K562 (cell line): ENCODE results near the gene SYPL2. TPM values are rescaled to one million over a fixed set of nuclear protein-coding genes. Genes with fewer than 3 reads are reported as not detected.

Experiments used
- ATAC-seq: fragments of 200-7000 bp; cut with Tn5 transposase; 3 replicates; pipeline ENCODE4 v1.9.1; 2020; ENCODE audit warnings: moderate library complexity
- BruUV-seq: library from RNA; stranded (reverse); fragments of 400-500 nt; replicated peaks from 2 replicates; lab custom pipeline; 2021; lab: Mats Ljungman, UMichigan
- CTCF ChIA-PET: fragments of 300-600 bp; formaldehyde crosslinking; extraction: SDS; loops from one replicate; lab custom pipeline; 2021; ENCODE audit warnings: low intra/inter-chr PET ratio; lab: Yijun Ruan, JAX
- POLR2A ChIA-PET: fragments of 300-600, 350-650 bp; sonication (Branson Sonifier 250); formaldehyde crosslinking; extraction: SDS; loops from one replicate; lab custom pipeline; 2021; ENCODE audit warnings: antibody characterized with exemption, inconsistent platforms; lab: Yijun Ruan, JAX
- DNase-seq, 4 experiments: peaks; one replicate each; pipeline versions ENCODE4 v3.0.0 to v3.0.0-alpha.2; 2011 to 2018; ENCODE audit warnings: low spot score in 3 of 4, mixed read lengths in 3 of 4; ENCODE audit errors: extremely low read depth in 1 of 4
- FAIRE-seq: peaks from 2 replicates; lab custom pipeline; 2011; peaks lifted over from hg19 to GRCh38; lab: Jason Lieb, UNC
- H2AFZ ChIP-seq: 2 replicates; pipeline ENCODE4 v1.6.0; 2011; ENCODE audit warnings: low read depth, low read length, control low read depth, inconsistent platforms
- H3K27ac ChIP-seq: fragments of 200-600 bp; 3 replicates; pipeline ENCODE4 v1.8.0; 2011; ENCODE audit warnings: low read depth, mild to moderate bottlenecking, control low read depth, inconsistent platforms, low read length, moderate library complexity, mixed read lengths; ENCODE audit errors: extremely low read depth
- H3K27me3 ChIP-seq, 2 experiments: fragments of 300-600 bp in 1 of 2; 2 replicates in 1 of 2; 3 replicates in 1 of 2; pipeline versions ENCODE4 v1.6.0 to v1.8.0; 2011; ENCODE audit warnings: inconsistent platforms in 2 of 2, low read length in 2 of 2, mild to moderate bottlenecking in 1 of 2, mixed read lengths in 1 of 2, moderate library complexity in 1 of 2; ENCODE audit not compliant: control insufficient read depth in 2 of 2, insufficient read depth in 2 of 2
- H3K36me3 ChIP-seq: fragments of 300-600 bp; 3 replicates; pipeline ENCODE4 v1.8.0; 2011; ENCODE audit warnings: mild to moderate bottlenecking, low read length, inconsistent platforms; ENCODE audit not compliant: control insufficient read depth, insufficient read depth
- H3K4me1 ChIP-seq, 2 experiments: fragments of 200-600 bp in 1 of 2; replicated peaks in 1 of 2; 2 replicates in 1 of 2; 3 replicates in 1 of 2; pipeline versions ENCODE4 v1.5.1 to v1.8.0; 2011; ENCODE audit warnings: inconsistent platforms in 2 of 2, low read length in 2 of 2, mild to moderate bottlenecking in 1 of 2, mixed read lengths in 1 of 2, moderate library complexity in 1 of 2; ENCODE audit not compliant: control insufficient read depth in 2 of 2, insufficient read depth in 2 of 2
- H3K4me2 ChIP-seq: 2 replicates; pipeline ENCODE4 v1.6.1; 2011; ENCODE audit warnings: low read length, control low read depth, inconsistent platforms, mixed read lengths; ENCODE audit not compliant: insufficient read depth
- H3K4me3 ChIP-seq: fragments of 200-600 bp; sonication (generic), shearing (Covaris generic); 2 replicates; pipeline ENCODE4 v1.5.1; 2016; ENCODE audit warnings: control low read depth, inconsistent platforms
- H3K79me2 ChIP-seq: fragments of 200-600 bp; 3 replicates; pipeline ENCODE4 v1.8.0; 2011; ENCODE audit warnings: low read length, inconsistent platforms; ENCODE audit not compliant: control insufficient read depth, insufficient read depth
- H3K9ac ChIP-seq, 2 experiments: 2 replicates each; pipeline versions ENCODE4 v1.6.0 to v1.6.1; 2011; ENCODE audit warnings: low read depth in 2 of 2, low read length in 2 of 2, control low read depth in 1 of 2, inconsistent platforms in 1 of 2, mild to moderate bottlenecking in 1 of 2, mixed read lengths in 1 of 2; ENCODE audit not compliant: insufficient read depth in 1 of 2
- H3K9me1 ChIP-seq: one replicate; pipeline ENCODE4 v1.6.0; 2011; ENCODE audit warnings: inconsistent platforms, mild to moderate bottlenecking, low read length, moderate library complexity; ENCODE audit not compliant: control insufficient read depth, insufficient read depth
- H3K9me3 ChIP-seq: replicated peaks from 2 replicates; pipeline ENCODE4 v1.5.1; 2011; ENCODE audit warnings: low read depth, low read length, inconsistent platforms; ENCODE audit not compliant: control insufficient read depth, insufficient read depth
- H4K20me1 ChIP-seq: replicated peaks from 2 replicates; pipeline ENCODE4 v1.6.1; 2011; ENCODE audit warnings: low read length, inconsistent platforms, mixed read lengths; ENCODE audit not compliant: control insufficient read depth, insufficient read depth
- ASH1L ChIP-seq: fragments of 450-650 bp; IDR thresholded peaks from 2 replicates; pipeline ENCODE4 v1.6.1; 2018; ENCODE audit warnings: borderline replicate concordance, mild to moderate bottlenecking, low read depth; ENCODE audit not compliant: partially characterized antibody
- ESRRB ChIP-seq: fragments of 250-450 bp; sonication (Bioruptor Pico); IDR thresholded peaks from 2 replicates; pipeline ENCODE4 v1.5.0; 2020; ENCODE audit warnings: mild to moderate bottlenecking, moderate library complexity, borderline replicate concordance
- FOXJ3 ChIP-seq: sonication (generic); formaldehyde crosslinking; IDR thresholded peaks from 2 replicates; pipeline ENCODE4 v1.4.0; 2020; ENCODE audit warnings: mild to moderate bottlenecking, missing genetic modification reagents
- HDAC1 ChIP-seq, 2 experiments: fragments of 450-650 bp; IDR thresholded peaks; 2 replicates each; pipeline ENCODE4 v1.6.1; 2016 to 2017; ENCODE audit warnings: inconsistent platforms in 1 of 2, mild to moderate bottlenecking in 1 of 2, moderate library complexity in 1 of 2
- KDM2B ChIP-seq: fragments of 250-450 bp; sonication (Bioruptor Pico); IDR thresholded peaks from 2 replicates; pipeline ENCODE4 v1.8.0; 2021; ENCODE audit warnings: mild to moderate bottlenecking, moderate library complexity
- MTA2 ChIP-seq: fragments of 450-650 bp; IDR thresholded peaks from 2 replicates; pipeline ENCODE4 v1.6.1; 2016; ENCODE audit warnings: low read depth
- NFIX ChIP-seq: fragments of 250-450 bp; sonication (Bioruptor Pico); IDR thresholded peaks from 2 replicates; pipeline ENCODE4 v1.4.0; 2020; ENCODE audit warnings: low read depth, mild to moderate bottlenecking, moderate library complexity
- NR1H2 ChIP-seq: sonication (generic); formaldehyde crosslinking; IDR thresholded peaks from 2 replicates; pipeline ENCODE4 v1.4.0; 2020; ENCODE audit warnings: mild to moderate bottlenecking, missing genetic modification reagents
- PHF8 ChIP-seq: fragments of 200-600 bp; sonication (generic); IDR thresholded peaks from 2 replicates; pipeline ENCODE4 v1.6.1; 2012; ENCODE audit warnings: mixed run types, mild to moderate bottlenecking, inconsistent platforms, low read length, moderate library complexity, borderline replicate concordance
- SIN3B ChIP-seq: fragments of 450-650 bp; IDR thresholded peaks from 2 replicates; pipeline ENCODE4 v1.6.1; 2017; ENCODE audit warnings: low read depth, mild to moderate bottlenecking, moderate library complexity
- SMAD3 ChIP-seq: fragments of 450-650 bp; formaldehyde crosslinking; conservative IDR thresholded peaks from 2 replicates; pipeline ENCODE4 v1.4.0; 2020; ENCODE audit warnings: mild to moderate bottlenecking
- TOE1 ChIP-seq, 2 experiments: fragments of 450-650 bp in 1 of 2; sonication (generic) in 1 of 2; formaldehyde crosslinking in 1 of 2; IDR thresholded peaks; 2 replicates each; pipeline versions ENCODE4 v1.7.1 to v1.8.0; 2016 to 2022; ENCODE audit warnings: borderline replicate concordance in 2 of 2, mild to moderate bottlenecking in 2 of 2, antibody characterized with exemption in 1 of 2, inconsistent platforms in 1 of 2, low read depth in 1 of 2, missing genetic modification reagents in 1 of 2, moderate library complexity in 1 of 2
- ZFX ChIP-seq: sonication (generic); formaldehyde crosslinking; IDR thresholded peaks from 2 replicates; pipeline ENCODE4 v1.8.0; 2022; ENCODE audit warnings: mild to moderate bottlenecking, missing genetic modification reagents, moderate library complexity
- ZNF217 ChIP-seq: sonication (generic); formaldehyde crosslinking; IDR thresholded peaks from 2 replicates; pipeline ENCODE4 v1.8.0; 2022; ENCODE audit warnings: mild to moderate bottlenecking, missing genetic modification reagents
- ZNF699 ChIP-seq: fragments of 250-450 bp; sonication (Bioruptor Pico); IDR thresholded peaks from 2 replicates; pipeline ENCODE4 v1.8.0; 2021; ENCODE audit warnings: mild to moderate bottlenecking, moderate library complexity; ENCODE audit not compliant: insufficient replicate concordance
- ZNF830 ChIP-seq: fragments of 250-450 bp; sonication (Bioruptor Pico); IDR thresholded peaks from 2 replicates; pipeline ENCODE4 v1.5.0; 2021; ENCODE audit warnings: mild to moderate bottlenecking
- WGBS: fragments of 100-300 bp; shearing (Covaris generic); methylation state at CpG from one replicate; pipeline ENCODE4 v1.1.6; 2016; ENCODE audit warnings: low coverage, mixed read lengths; ENCODE audit not compliant: insufficient coverage; ENCODE audit errors: missing lambda C conversion rate; 5-methylcytosine and 5-hydroxymethylcytosine counted together
- in situ Hi-C: fragments of 300-500 bp; cut with MboI; formaldehyde crosslinking; loops from 4 replicates; pipeline ENCODE4 v1.15.0; 2018; ENCODE audit warnings: inconsistent platforms, mixed read lengths
- intact Hi-C: fragments of 100-400 bp; cut with micrococcal nuclease; formaldehyde crosslinking; loops from 2 replicates; pipeline ENCODE4 v1.14.2; 2022
- polyA plus RNA-seq, 8 experiments: library from polyadenylated mRNA; depleted of rRNA in 4 of 8; stranded (reverse) in 5 of 8; unstranded in 3 of 8; fragments of >200 nt; fragmentation: Nextera tagmentation in 2 of 8; fragmentation: Illumina TruSeq in 1 of 8; extraction: Ambion mirVana in 2 of 8; extraction: Trizol in 1 of 8; gene quantifications; 2 replicates each; pipeline versions ENCODE4 v1.2.1 to v1.2.3, GENCODE V29; 2011 to 2014; ENCODE audit warnings: inconsistent platforms in 1 of 8, missing spikeins in 1 of 8
- total RNA-seq, 7 experiments: library from RNA; depleted of rRNA in 6 of 7; stranded (reverse); fragments of >200 nt in 6 of 7; fragmentation: Illumina TruSeq in 2 of 7; extraction: Trizol in 2 of 7; gene quantifications; 2 replicates each; pipeline versions ENCODE4 v1.2.1 to v1.2.3, GENCODE V29; 2011 to 2021; ENCODE audit warnings: low replicate concordance in 1 of 7
- TF ChIP-seq, protein P1 (sequence below): fragments of 250-450 bp; sonication (Bioruptor Pico); IDR thresholded peaks from 2 replicates; pipeline ENCODE4 v1.5.0; 2021

Gene SYPL2
- total and polyA plus RNA-seq, 9 of the 15 experiments (the other 6 are each of a cell fraction or from before 2014, with no cell fraction given): 0.03 to 0.20 (median 0.07) TPM; not detected in 2

DNA sequence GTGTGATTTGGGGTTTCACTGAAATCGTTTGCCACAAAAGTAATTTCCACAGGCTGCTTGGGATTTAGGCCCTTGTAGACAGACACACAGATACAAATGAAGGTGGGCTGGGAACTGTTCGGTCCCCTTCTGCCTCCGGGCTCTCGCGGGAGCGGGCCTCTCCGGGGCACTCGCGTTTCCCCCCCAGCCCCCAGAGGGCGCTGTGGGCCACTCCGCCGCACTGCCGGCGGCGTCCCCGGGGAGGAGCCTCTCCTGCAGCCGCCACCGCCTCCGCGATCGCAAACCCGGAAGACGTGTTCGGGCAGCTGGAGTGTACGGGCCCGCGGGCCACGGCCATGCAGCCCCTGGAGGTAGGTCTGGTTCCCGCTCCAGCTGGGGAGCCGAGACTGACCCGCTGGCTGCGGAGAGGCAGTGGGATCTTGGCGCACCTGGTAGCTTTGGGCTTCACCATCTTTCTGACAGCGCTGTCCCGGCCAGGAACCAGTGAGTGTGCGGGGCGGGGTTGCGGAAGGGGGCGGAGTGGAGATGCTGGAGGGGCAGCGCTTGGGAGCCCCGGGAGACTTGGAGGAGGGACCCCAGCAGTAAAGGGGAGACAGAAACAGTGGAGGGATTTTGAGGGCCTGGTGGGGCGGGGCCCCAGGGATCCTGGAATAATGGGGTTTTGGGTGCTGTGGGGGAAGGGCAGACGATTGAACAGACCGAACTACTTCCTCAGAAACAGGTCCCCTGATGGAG, 27.6 kb downstream of the SYPL2 start, which contains the start of gene CYB561D1:
Gene CYB561D1, plus strand, starts transcription at position 290 of the 735 bp plus-strand sequence. Its CDS starts 46 bp downstream, at position 336.
- H3K4me2 ChIP-seq: peak within 1 kb of the TSS; percentile 91
- H3K9me1 ChIP-seq: no peaks in the 10 kb centered on the region
- peak within 1 kb of the TSS; percentile 99 for H2AFZ ChIP-seq
- peak within 1 kb of the TSS; percentile 58 to 94 for H3K9ac ChIP-seq
- no peaks in the 10 kb centered on the region for H3K27me3 ChIP-seq
- FAIRE-seq: peak; percentile 85
- POLR2A ChIA-PET: interaction anchor here (0.6 to 2.9 kb wide), 11 partner anchors 8 to 283 kb away, joined by 3 to 24 read pairs (median 4); partner anchors contain the start of gene AMIGO1
- peak within 1 kb of the TSS; percentile 51 for H3K27ac ChIP-seq
- peaks cover 13 to 30% of the 10 kb centered on the region in 2 experiments; a peak in 4 of 5 replicates for H3K4me1 ChIP-seq
- CTCF ChIA-PET: interaction anchor here (0.5 to 6.9 kb wide), 4 partner anchors 33 to 288 kb away, joined by 3 to 131 read pairs (median 4); no protein-coding TSS in a partner anchor
- ATAC-seq: peak; percentile 96
- DNase-seq: peak; percentile 93 to 95 (median 94)
- H3K36me3 ChIP-seq: peaks cover 43% of the 10 kb centered on the region; the same call in 2 of the 3 replicates
- no peaks in the 10 kb centered on the region; the same call in 1 of the 2 replicates for H4K20me1 ChIP-seq
- intact Hi-C loops: loop anchor here (1.0 to 5.0 kb wide), 2 partner anchors 38 to 217 kb away; no protein-coding TSS in a partner anchor
- BruUV-seq: no TSS peak
- H3K4me3 ChIP-seq: peak within 1 kb of the TSS; percentile 91
- in situ Hi-C loops: no loop called here
- no peaks in the 10 kb centered on the region for H3K9me3 ChIP-seq
- WGBS: 1% methylated on average over 41 of the region's 44 CpGs
- H3K79me2 ChIP-seq: peaks cover 5% of the 10 kb centered on the region; the same call in 1 of the 3 replicates
- TF ChIP-seq ZNF217 (CRISPR knock-in tag): no peak
- peak; percentile 88 to 100; a peak in 3 of 4 replicates for TF ChIP-seq HDAC1 (IDR thresholded peaks at IDR 0.05)
- no peak for TF ChIP-seq MTA2
- TF ChIP-seq KDM2B (CRISPR knock-in tag): peak; percentile 89
- TF ChIP-seq NR1H2: peak; percentile 74; the same call in 1 of the 2 replicates
- peak; percentile 86 for TF ChIP-seq TOE1 (IDR thresholded peaks at IDR 0.05; ENCODE audit: borderline replicate concordance)
- no peak for TF ChIP-seq TOE1 (CRISPR knock-in tag; IDR thresholded peaks at IDR 0.05; ENCODE audit: borderline replicate concordance, low read depth)
- TF ChIP-seq, protein P1, sequence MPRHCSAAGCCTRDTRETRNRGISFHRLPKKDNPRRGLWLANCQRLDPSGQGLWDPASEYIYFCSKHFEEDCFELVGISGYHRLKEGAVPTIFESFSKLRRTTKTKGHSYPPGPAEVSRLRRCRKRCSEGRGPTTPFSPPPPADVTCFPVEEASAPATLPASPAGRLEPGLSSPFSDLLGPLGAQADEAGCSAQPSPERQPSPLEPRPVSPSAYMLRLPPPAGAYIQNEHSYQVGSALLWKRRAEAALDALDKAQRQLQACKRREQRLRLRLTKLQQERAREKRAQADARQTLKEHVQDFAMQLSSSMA (CRISPR knock-in tag): peak; percentile 82
- no peak for TF ChIP-seq ZNF830 (CRISPR knock-in tag)
- no peak for TF ChIP-seq ZNF699
- TF ChIP-seq SMAD3 (CRISPR knock-in tag): no peak
- TF ChIP-seq ZFX (CRISPR knock-in tag): peak; percentile 79
- TF ChIP-seq FOXJ3 (CRISPR knock-in tag): no peak
- no peak for TF ChIP-seq NFIX (CRISPR knock-in tag)
- TF ChIP-seq PHF8: peak; percentile 87; the same call in 1 of the 2 replicates
- TF ChIP-seq SIN3B: peak; percentile 86
- no peak for TF ChIP-seq ESRRB (CRISPR knock-in tag)
- TF ChIP-seq ASH1L: peak; percentile 68
